Right lobe of liver (tissue), 4 donors: Measurements from ENCODE around the gene PDCD6IP.

Source experiments
- POLR2A ChIP-seq: fragments of 450-650 bp; IDR thresholded peaks from one replicate; pipeline ENCODE4 v1.6.1; 2017; ENCODE audit warnings: antibody characterized with exemption, mild to moderate bottlenecking
- TF ChIP-seq, protein P1 (sequence below), 4 donors: fragments of 200-600 bp in 3 of 4; fragments of 450-650 bp in 1 of 4; IDR thresholded peaks; one replicate each; pipeline versions ENCODE4 v1.5.1 to v1.8.0; 2016 to 2022; ENCODE audit warnings: antibody characterized with exemption in 4 of 4, mild to moderate bottlenecking in 2 of 4
- donor health status: DM: no; HTN: no; CAD: no.
- donor health status: DM: no; HTN: no; CAD: no.
- donor health status: DM: no; HTN: yes; CAD: no.

- TF ChIP-seq POLR2A, result no peak
- TF ChIP-seq, protein P1, sequence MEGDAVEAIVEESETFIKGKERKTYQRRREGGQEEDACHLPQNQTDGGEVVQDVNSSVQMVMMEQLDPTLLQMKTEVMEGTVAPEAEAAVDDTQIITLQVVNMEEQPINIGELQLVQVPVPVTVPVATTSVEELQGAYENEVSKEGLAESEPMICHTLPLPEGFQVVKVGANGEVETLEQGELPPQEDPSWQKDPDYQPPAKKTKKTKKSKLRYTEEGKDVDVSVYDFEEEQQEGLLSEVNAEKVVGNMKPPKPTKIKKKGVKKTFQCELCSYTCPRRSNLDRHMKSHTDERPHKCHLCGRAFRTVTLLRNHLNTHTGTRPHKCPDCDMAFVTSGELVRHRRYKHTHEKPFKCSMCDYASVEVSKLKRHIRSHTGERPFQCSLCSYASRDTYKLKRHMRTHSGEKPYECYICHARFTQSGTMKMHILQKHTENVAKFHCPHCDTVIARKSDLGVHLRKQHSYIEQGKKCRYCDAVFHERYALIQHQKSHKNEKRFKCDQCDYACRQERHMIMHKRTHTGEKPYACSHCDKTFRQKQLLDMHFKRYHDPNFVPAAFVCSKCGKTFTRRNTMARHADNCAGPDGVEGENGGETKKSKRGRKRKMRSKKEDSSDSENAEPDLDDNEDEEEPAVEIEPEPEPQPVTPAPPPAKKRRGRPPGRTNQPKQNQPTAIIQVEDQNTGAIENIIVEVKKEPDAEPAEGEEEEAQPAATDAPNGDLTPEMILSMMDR (IDR thresholded peaks at IDR 0.05), result no peak
Observed at GRCh38 chr3:33910031-33910430, 111.6 kb downstream of the PDCD6IP start.
